Activated naive CD8-positive, alpha-beta T cell treated with anti-CD3 and anti-CD28 coated beads, Interleukin-2, amount 50 U/mL, for 24 hours (primary cell): ENCODE measurements around the gene ACOT7.

Experiments
- ATAC-seq: fragments of 150-1000 bp; cut with Tn5 transposase; one replicate; pipeline ENCODE4 v1.10.0; 2021
- DNase-seq: peaks from one replicate; pipeline ENCODE4 v3.0.0; 2021
- H3K27ac Mint-ChIP-seq: one replicate; pipeline ENCODE4 v1.8.0; 2021; ENCODE audit warnings: mild to moderate bottlenecking, mixed read lengths
- H3K27me3 Mint-ChIP-seq: one replicate; pipeline ENCODE4 v1.8.0; 2021; ENCODE audit warnings: mixed read lengths
- H3K36me3 Mint-ChIP-seq: one replicate; pipeline ENCODE4 v1.8.0; 2021; ENCODE audit warnings: low read depth, mixed read lengths
- H3K4me1 Mint-ChIP-seq: one replicate; pipeline ENCODE4 v1.8.0; 2021; ENCODE audit warnings: mixed read lengths
- H3K4me3 Mint-ChIP-seq: one replicate; pipeline ENCODE4 v1.8.0; 2021; ENCODE audit warnings: mild to moderate bottlenecking, moderate library complexity, mixed read lengths
- H3K9me3 Mint-ChIP-seq: one replicate; pipeline ENCODE4 v1.8.0; 2021; ENCODE audit warnings: mixed read lengths

The ACOT7 gene

GRCh38 chr1:6257541-6258069 lies 136.0 kb downstream of the ACOT7 start:
- H3K27ac Mint-ChIP-seq, result no peak overlapping the region
- ATAC-seq (no peak), DNase-seq (no peak)
- H3K27me3 Mint-ChIP-seq, result peaks cover 15% of the 10 kb centered on the region
- H3K4me3 Mint-ChIP-seq, result no peak overlapping the region
- H3K4me1 Mint-ChIP-seq, result peaks cover 5% of the 10 kb centered on the region
- no peaks in the 10 kb centered on the region for H3K36me3 Mint-ChIP-seq
- no peaks in the 10 kb centered on the region for H3K9me3 Mint-ChIP-seq

- ATAC-seq (no peak), DNase-seq (no peak)
- Mint-ChIP-seq H3K9me3 (no peaks in the 10 kb centered on the region), H3K4me1 (peaks cover 5% of the 10 kb centered on the region), H3K36me3 (no peaks in the 10 kb centered on the region), H3K27me3 (peaks cover 10% of the 10 kb centered on the region), H3K4me3 (no peak overlapping the region), H3K27ac (no peak overlapping the region)
These were observed 136.9 kb downstream of the ACOT7 start for GRCh38 chr1:6256645-6257044.

GRCh38 chr1:6254691-6255090 lies 138.9 kb downstream of the ACOT7 start:
- Mint-ChIP-seq H3K27ac (no peak overlapping the region), H3K4me1 (peaks cover 3% of the 10 kb centered on the region), H3K4me3 (no peak overlapping the region), H3K9me3 (no peaks in the 10 kb centered on the region), H3K27me3 (peaks cover 15% of the 10 kb centered on the region), H3K36me3 (no peaks in the 10 kb centered on the region)
- ATAC-seq (no peak), DNase-seq (no peak)

- Mint-ChIP-seq H3K27me3 (peaks cover 14% of the 10 kb centered on the region), H3K36me3 (no peaks in the 10 kb centered on the region), H3K4me3 (no peak overlapping the region), H3K9me3 (no peaks in the 10 kb centered on the region), H3K4me1 (no peaks in the 10 kb centered on the region), H3K27ac (no peak overlapping the region)
- ATAC-seq, result no peak
- no peak for DNase-seq
These were observed 140.2 kb downstream of the ACOT7 start for GRCh38 chr1:6253380-6253779.

- ATAC-seq, result no peak
- H3K4me3 Mint-ChIP-seq, result no peak overlapping the region
- H3K27ac Mint-ChIP-seq, result no peak overlapping the region
- DNase-seq, result no peak
- H3K9me3 Mint-ChIP-seq, result no peaks in the 10 kb centered on the region
- H3K27me3 Mint-ChIP-seq, result peaks cover 21% of the 10 kb centered on the region
- no peaks in the 10 kb centered on the region for H3K36me3 Mint-ChIP-seq
- H3K4me1 Mint-ChIP-seq, result no peaks in the 10 kb centered on the region
These were observed 141.2 kb downstream of the ACOT7 start for GRCh38 chr1:6252374-6252710.

- DNase-seq, result no peak
- no peak for ATAC-seq
- Mint-ChIP-seq H3K36me3 (no peaks in the 10 kb centered on the region), H3K27ac (no peak overlapping the region), H3K27me3 (peaks cover 26% of the 10 kb centered on the region), H3K4me1 (peaks cover 2% of the 10 kb centered on the region), H3K4me3 (no peak overlapping the region), H3K9me3 (no peaks in the 10 kb centered on the region)
These were observed 141.7 kb downstream of the ACOT7 start for GRCh38 chr1:6251681-6252373.

GRCh38 chr1:6251233-6251632 lies 142.3 kb downstream of the ACOT7 start:
- Mint-ChIP-seq H3K4me3 (no peak overlapping the region), H3K9me3 (no peaks in the 10 kb centered on the region), H3K4me1 (peaks cover 7% of the 10 kb centered on the region), H3K36me3 (no peaks in the 10 kb centered on the region), H3K27ac (no peak overlapping the region), H3K27me3 (peaks cover 31% of the 10 kb centered on the region)
- DNase-seq (no peak), ATAC-seq (no peak)

- Mint-ChIP-seq H3K27ac (no peak overlapping the region), H3K27me3 (peaks cover 35% of the 10 kb centered on the region), H3K9me3 (no peaks in the 10 kb centered on the region), H3K36me3 (no peaks in the 10 kb centered on the region), H3K4me1 (peaks cover 11% of the 10 kb centered on the region), H3K4me3 (no peak overlapping the region)
- ATAC-seq, result no peak
- no peak for DNase-seq
These were observed 143.6 kb downstream of the ACOT7 start for GRCh38 chr1:6249739-6250689.

- Mint-ChIP-seq H3K9me3 (no peaks in the 10 kb centered on the region), H3K4me3 (no peak overlapping the region)
- no peak for DNase-seq
These were observed 144.4 kb downstream of the ACOT7 start for GRCh38 chr1:6248932-6249738.

GRCh38 chr1:6248161-6248776 lies 145.3 kb downstream of the ACOT7 start:
- no peak for DNase-seq
- Mint-ChIP-seq H3K4me3 (no peak overlapping the region), H3K4me1 (peaks cover 11% of the 10 kb centered on the region), H3K27me3 (peaks cover 51% of the 10 kb centered on the region), H3K9me3 (no peaks in the 10 kb centered on the region), H3K27ac (no peak overlapping the region), H3K36me3 (no peaks in the 10 kb centered on the region)
- ATAC-seq, result no peak

More at GRCh38 chr1:6248932-6249738, 144.4 kb downstream of the ACOT7 start:
- no peaks in the 10 kb centered on the region for H3K36me3 Mint-ChIP-seq
- no peak for ATAC-seq
- no peak overlapping the region for H3K27ac Mint-ChIP-seq
- peaks cover 11% of the 10 kb centered on the region for H3K4me1 Mint-ChIP-seq
- peaks cover 42% of the 10 kb centered on the region for H3K27me3 Mint-ChIP-seq

GRCh38 chr1:6247651-6248050 lies 145.9 kb downstream of the ACOT7 start:
- no peak for ATAC-seq
- no peak overlapping the region for H3K4me3 Mint-ChIP-seq

GRCh38 chr1:6246497-6247467 lies 146.8 kb downstream of the ACOT7 start:
- ATAC-seq (peak; percentile 45), DNase-seq (peak; percentile 85)
- Mint-ChIP-seq H3K4me3 (no peak overlapping the region), H3K27me3 (peaks cover 59% of the 10 kb centered on the region), H3K9me3 (no peaks in the 10 kb centered on the region), H3K27ac (no peak overlapping the region), H3K4me1 (peaks cover 11% of the 10 kb centered on the region), H3K36me3 (no peaks in the 10 kb centered on the region)

More at GRCh38 chr1:6247651-6248050, 145.9 kb downstream of the ACOT7 start:
- H3K27me3 Mint-ChIP-seq, result peaks cover 57% of the 10 kb centered on the region
- no peaks in the 10 kb centered on the region for H3K9me3 Mint-ChIP-seq
- no peak overlapping the region for H3K27ac Mint-ChIP-seq
- H3K36me3 Mint-ChIP-seq, result no peaks in the 10 kb centered on the region
- H3K4me1 Mint-ChIP-seq, result peaks cover 11% of the 10 kb centered on the region
- DNase-seq, result no peak

- Mint-ChIP-seq H3K4me3 (no peak overlapping the region), H3K36me3 (no peaks in the 10 kb centered on the region), H3K27me3 (peaks cover 64% of the 10 kb centered on the region), H3K27ac (no peak overlapping the region), H3K4me1 (peaks cover 16% of the 10 kb centered on the region), H3K9me3 (no peaks in the 10 kb centered on the region)
- DNase-seq, result peak; percentile 73
- no peak for ATAC-seq
These were observed 147.6 kb downstream of the ACOT7 start for GRCh38 chr1:6245869-6246496.
